HUES64 (cell line): ENCODE data around the gene NXPH2.
"Not testable (repeated sequence)": the region's sequence is repeated elsewhere in the genome, so short reads cannot be mapped to it uniquely, and the experiment has no call there.

ENCODE experiments used
- H3K27ac ChIP-seq: 2 replicates; pipeline ENCODE4 v1.7.0; 2013; ENCODE audit warnings: low read depth, low read length, inconsistent platforms
- H3K27me3 ChIP-seq: 2 replicates; pipeline ENCODE4 v1.6.1; 2013; ENCODE audit warnings: mild to moderate bottlenecking, low read length; ENCODE audit not compliant: insufficient read depth
- H3K36me3 ChIP-seq: 2 replicates; pipeline ENCODE4 v1.6.1; 2013; ENCODE audit warnings: mild to moderate bottlenecking, low read length; ENCODE audit not compliant: insufficient read depth
- H3K4me1 ChIP-seq: 2 replicates; pipeline ENCODE4 v1.6.1; 2013; ENCODE audit warnings: mild to moderate bottlenecking, low read length, moderate library complexity; ENCODE audit not compliant: insufficient read depth
- H3K4me3 ChIP-seq: 2 replicates; pipeline ENCODE4 v1.5.1; 2013; ENCODE audit warnings: mild to moderate bottlenecking, low read length, moderate library complexity
- H3K9ac ChIP-seq: 2 replicates; pipeline ENCODE4 v1.6.1; 2013; ENCODE audit warnings: mild to moderate bottlenecking, low read depth, low read length
- H3K9me3 ChIP-seq: 2 replicates; pipeline ENCODE4 v1.6.1; 2013; ENCODE audit warnings: low read depth, low read length; ENCODE audit not compliant: insufficient read depth
- WGBS: fragments of 150-250, 120-280 bp; methylation state at CpG from one replicate; pipeline ENCODE4 v1.1.7; 2013; ENCODE audit warnings: missing lambda C conversion rate; 5-methylcytosine and 5-hydroxymethylcytosine counted together

The NXPH2 gene

GRCh38 chr2:138757384-138757783, 22.8 kb downstream of the NXPH2 start:
- Histone ChIP-seq H3K9ac (no peak overlapping the region), H3K27me3 (no peaks in the 10 kb centered on the region), H3K4me3 (no peak overlapping the region), H3K4me1 (peaks cover 10% of the 10 kb centered on the region; the same call in 1 of the 2 replicates), H3K9me3 (no peaks in the 10 kb centered on the region), H3K27ac (no peak overlapping the region), H3K36me3 (no peaks in the 10 kb centered on the region)
- 89% methylated on average over 2 of the region's 2 CpGs for WGBS

DNA sequence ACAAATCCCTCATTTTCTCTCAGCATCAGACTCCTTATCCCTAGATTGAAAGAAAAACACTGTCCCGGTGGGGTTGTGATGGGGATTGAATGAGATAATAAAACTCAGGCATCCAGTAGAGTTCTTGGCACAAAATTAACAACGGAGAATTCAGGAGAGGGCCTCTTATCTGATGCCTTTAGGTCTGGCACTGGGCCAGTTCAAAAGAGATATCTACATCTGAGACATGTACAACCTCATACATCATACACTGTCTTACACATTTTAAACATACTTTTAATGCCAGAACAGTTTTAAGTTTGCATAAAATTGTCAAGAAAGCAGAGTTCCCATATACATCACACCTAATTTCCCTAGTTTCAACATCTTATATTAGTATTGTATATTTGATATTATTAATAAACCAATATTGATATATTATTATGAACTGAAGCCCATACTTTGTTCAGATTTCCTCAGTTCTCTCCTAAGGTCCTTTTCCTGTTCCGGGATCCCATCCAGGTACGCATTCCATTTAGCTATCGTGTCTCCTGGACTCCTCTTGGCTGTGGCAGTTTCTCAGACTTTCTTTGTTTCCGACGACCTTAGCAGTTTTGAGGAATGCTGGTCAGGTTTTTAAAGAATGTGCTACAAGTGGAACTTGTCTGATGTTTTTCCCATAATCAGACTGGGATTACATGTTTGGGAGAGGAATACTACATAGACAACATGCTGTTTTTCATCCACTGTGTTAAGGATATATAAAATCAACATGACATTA, 27.8 kb downstream of the NXPH2 start:
- Histone ChIP-seq H3K36me3 (no peaks in the 10 kb centered on the region), H3K4me1 (peaks cover 10% of the 10 kb centered on the region; the same call in 1 of the 2 replicates), H3K4me3 (no peak overlapping the region), H3K9ac (no peak overlapping the region), H3K9me3 (peaks cover 6% of the 10 kb centered on the region; the same call in 1 of the 2 replicates), H3K27ac (no peak overlapping the region), H3K27me3 (no peaks in the 10 kb centered on the region)
- WGBS: 84% methylated on average over 7 of the region's 7 CpGs

DNA sequence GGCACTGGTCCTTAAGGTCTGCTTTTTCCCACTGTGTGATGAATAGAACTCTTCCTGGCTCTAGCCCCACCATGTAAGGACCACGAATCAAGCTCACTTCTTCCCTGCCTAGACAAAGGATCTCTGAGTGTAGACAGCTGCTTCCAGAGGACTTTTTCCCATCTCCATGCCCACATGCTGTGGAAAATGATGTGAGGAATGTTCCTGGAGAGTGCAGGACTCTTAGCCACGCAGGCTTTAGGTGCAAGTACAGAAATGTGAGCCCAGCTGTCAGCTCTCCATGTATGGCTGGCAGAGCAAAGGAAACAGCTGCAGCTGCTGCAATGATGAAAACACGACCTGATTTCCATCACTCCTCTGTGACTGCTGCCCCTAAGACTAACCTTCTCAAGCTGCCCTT, 35.5 kb downstream of the NXPH2 start:
- no peaks in the 10 kb centered on the region for H3K27me3 ChIP-seq
- no peaks in the 10 kb centered on the region for H3K36me3 ChIP-seq
- no peak overlapping the region for H3K9ac ChIP-seq
- H3K9me3 ChIP-seq: peaks cover 4% of the 10 kb centered on the region; the same call in 1 of the 2 replicates
- H3K27ac ChIP-seq: no peak overlapping the region
- 58% methylated on average over 3 of the region's 3 CpGs for WGBS
- H3K4me1 ChIP-seq: no peaks in the 10 kb centered on the region; the same call in 1 of the 2 replicates
- H3K4me3 ChIP-seq: no peak overlapping the region

DNA sequence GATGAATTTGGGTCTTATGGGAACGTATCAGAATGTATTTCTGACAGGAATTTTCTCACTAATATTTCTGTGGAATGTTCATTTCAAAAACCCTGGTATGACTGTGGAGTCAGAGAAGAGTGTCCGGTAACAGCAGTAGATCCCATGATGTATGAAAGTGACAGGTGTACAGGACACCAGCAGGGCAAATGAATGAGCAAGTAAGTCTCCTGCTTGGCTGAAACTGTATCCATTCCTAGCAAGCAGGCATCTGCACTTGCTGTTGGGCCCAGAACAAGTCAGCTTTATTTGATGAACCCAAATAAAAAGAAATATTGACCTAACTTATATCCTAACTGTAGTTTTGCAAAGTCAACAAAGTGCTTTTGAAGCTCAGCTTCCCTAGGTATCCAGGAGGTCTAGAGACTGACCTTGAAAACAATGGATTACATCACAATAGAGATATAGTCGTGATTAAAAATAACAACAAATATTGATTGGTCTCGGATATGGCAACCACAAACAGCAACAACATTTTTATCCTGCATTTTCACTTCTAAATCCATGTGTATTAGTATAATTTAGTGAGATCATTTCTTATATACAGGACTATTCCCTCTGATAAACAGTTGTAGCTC, 37.6 kb downstream of the NXPH2 start:
- H3K27me3 ChIP-seq: no peaks in the 10 kb centered on the region
- no peaks in the 10 kb centered on the region; the same call in 1 of the 2 replicates for H3K4me1 ChIP-seq
- H3K9me3 ChIP-seq: 0 out of 2 replicates have a peak, but pooled peaks cover 2% of the 10 kb centered on the region
- WGBS: 90% methylated on average over 2 of the region's 4 CpGs
- H3K4me3 ChIP-seq: no peak overlapping the region
- no peak overlapping the region for H3K9ac ChIP-seq
- no peak overlapping the region for H3K27ac ChIP-seq
- no peaks in the 10 kb centered on the region for H3K36me3 ChIP-seq

DNA sequence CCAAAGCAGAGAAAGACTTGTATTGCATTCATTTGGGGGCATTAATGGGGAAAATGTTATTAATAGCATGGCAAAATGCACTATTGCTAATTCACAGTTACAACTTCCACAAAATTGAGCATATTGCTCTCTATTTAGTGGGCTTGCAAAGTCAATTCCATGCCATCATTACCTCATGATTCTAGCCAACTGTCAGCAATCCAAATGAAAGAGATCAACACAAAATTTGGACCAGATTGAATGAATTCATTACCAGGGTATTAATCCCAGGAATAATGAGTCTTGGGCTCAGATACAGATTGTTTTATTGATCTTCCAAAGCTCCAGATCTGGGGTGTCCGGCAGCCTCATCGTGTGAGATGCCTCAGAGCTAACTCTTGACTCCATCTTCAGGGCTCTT, 38.3 kb downstream of the NXPH2 start:
- 93% methylated on average over 2 of the region's 2 CpGs for WGBS
- Histone ChIP-seq H3K27ac (no peak overlapping the region), H3K27me3 (no peaks in the 10 kb centered on the region), H3K4me3 (no peak overlapping the region), H3K9me3 (peaks cover 9% of the 10 kb centered on the region), H3K9ac (no peak overlapping the region), H3K4me1 (no peaks in the 10 kb centered on the region; the same call in 1 of the 2 replicates), H3K36me3 (no peaks in the 10 kb centered on the region)

GRCh38 chr2:138737009-138737554, 43.1 kb downstream of the NXPH2 start:
- H3K4me3 ChIP-seq, H3K27ac ChIP-seq, H3K4me1 ChIP-seq, H3K36me3 ChIP-seq, H3K27me3 ChIP-seq, H3K9ac ChIP-seq: not testable (repeated sequence)
- peaks cover 27% of the 10 kb centered on the region for H3K9me3 ChIP-seq
- WGBS: 94% methylated on average over 3 of the region's 3 CpGs

GRCh38 chr2:138732651-138733050, 47.5 kb downstream of the NXPH2 start:
- H3K9ac ChIP-seq: no peak overlapping the region
- 96% methylated on average over 1 of the region's 1 CpG for WGBS
- H3K9me3 ChIP-seq: peaks cover 27% of the 10 kb centered on the region
- no peak overlapping the region for H3K4me3 ChIP-seq
- no peaks in the 10 kb centered on the region for H3K36me3 ChIP-seq
- H3K4me1 ChIP-seq: no peaks in the 10 kb centered on the region; the same call in 1 of the 2 replicates
- no peak overlapping the region for H3K27ac ChIP-seq
- H3K27me3 ChIP-seq: no peaks in the 10 kb centered on the region

DNA sequence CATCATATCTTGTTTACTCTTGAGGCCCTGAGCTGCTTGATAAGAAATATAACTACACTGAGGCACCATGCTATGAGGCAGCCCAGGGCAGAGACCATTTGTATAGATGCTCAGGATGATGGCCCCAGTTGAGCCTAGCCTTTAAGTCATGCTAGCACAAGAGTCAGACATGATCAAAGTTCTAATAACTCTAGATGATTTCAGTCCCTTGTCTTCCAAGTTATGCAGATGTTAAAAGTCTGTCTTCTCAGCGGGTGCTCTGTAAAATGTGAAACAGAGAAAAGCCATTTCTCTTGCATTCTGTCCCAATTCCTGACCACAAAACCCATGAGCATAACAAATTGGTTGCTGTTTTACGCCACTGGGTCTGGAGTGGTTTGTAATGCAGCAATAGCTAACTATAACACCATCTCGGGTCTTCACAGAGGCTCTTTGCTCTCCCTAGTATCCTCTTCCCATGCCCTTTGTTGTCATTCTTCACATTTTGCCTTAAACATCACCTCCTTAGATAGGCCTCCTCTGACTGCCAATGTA, 49.6 kb downstream of the NXPH2 start:
- H3K4me1 ChIP-seq: no peaks in the 10 kb centered on the region; the same call in 1 of the 2 replicates
- H3K27ac ChIP-seq: no peak overlapping the region
- no peak overlapping the region for H3K4me3 ChIP-seq
- H3K27me3 ChIP-seq: no peaks in the 10 kb centered on the region
- no peak overlapping the region for H3K9ac ChIP-seq
- WGBS: 97% methylated on average over 3 of the region's 3 CpGs
- H3K9me3 ChIP-seq: peaks cover 6% of the 10 kb centered on the region
- no peaks in the 10 kb centered on the region for H3K36me3 ChIP-seq

GRCh38 chr2:138727956-138728355, 52.2 kb downstream of the NXPH2 start:
- H3K9ac ChIP-seq: no peak overlapping the region
- no peak overlapping the region for H3K4me3 ChIP-seq
- no peaks in the 10 kb centered on the region for H3K27me3 ChIP-seq
- peaks cover 6% of the 10 kb centered on the region for H3K4me1 ChIP-seq
- H3K9me3 ChIP-seq: no peaks in the 10 kb centered on the region
- no peak overlapping the region for H3K27ac ChIP-seq
- WGBS: 80% methylated on average over 1 of the region's 1 CpG
- no peaks in the 10 kb centered on the region for H3K36me3 ChIP-seq

DNA sequence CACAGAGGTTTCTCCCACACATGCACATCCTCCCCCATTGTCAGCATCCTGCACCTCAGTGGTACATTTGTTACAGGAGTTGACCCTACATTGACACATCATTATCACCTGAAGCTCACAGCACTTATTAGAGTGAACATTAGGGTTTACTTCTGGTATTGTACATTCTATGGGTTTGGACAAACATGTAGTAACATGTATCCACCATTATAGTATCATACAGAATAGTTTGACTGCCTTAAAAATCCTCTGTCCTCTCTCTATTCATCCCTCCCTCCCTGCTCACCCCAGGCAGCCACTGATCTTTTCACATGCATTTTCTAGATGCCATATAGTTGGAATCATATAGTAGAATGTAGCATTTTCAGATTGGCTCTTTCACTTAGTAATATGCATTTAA, 53.5 kb downstream of the NXPH2 start:
- Histone ChIP-seq H3K9ac (no peak overlapping the region), H3K27ac (no peak overlapping the region), H3K9me3 (no peaks in the 10 kb centered on the region), H3K36me3 (no peaks in the 10 kb centered on the region), H3K4me3 (no peak overlapping the region), H3K27me3 (no peaks in the 10 kb centered on the region), H3K4me1 (peaks cover 6% of the 10 kb centered on the region)

- Histone ChIP-seq H3K36me3 (no peaks in the 10 kb centered on the region), H3K4me3 (no peak overlapping the region), H3K4me1 (peaks cover 6% of the 10 kb centered on the region), H3K9ac (no peak overlapping the region), H3K27ac (no peak overlapping the region), H3K27me3 (no peaks in the 10 kb centered on the region), H3K9me3 (no peaks in the 10 kb centered on the region)
- WGBS: 100% methylated on average over 1 of the region's 2 CpGs
Observed at GRCh38 chr2:138724729-138725459, 55.3 kb downstream of the NXPH2 start.
